HL-60 (cell line): Measurements from ENCODE around the gene AGBL4.

Experiments used
- CTCF ChIP-seq: IDR thresholded peaks from one replicate; pipeline ENCODE4 v1.5.1; 2011; ENCODE audit warnings: low read length, control low read depth, inconsistent platforms; ENCODE audit not compliant: insufficient read depth
- GABPA ChIP-seq: IDR thresholded peaks from 2 replicates; pipeline ENCODE4 v1.6.1; 2012; ENCODE audit warnings: low read depth
- POLR2AphosphoS5 ChIP-seq: IDR thresholded peaks from 2 replicates; pipeline ENCODE4 v1.6.1; 2012; ENCODE audit warnings: low read depth
- REST ChIP-seq: IDR thresholded peaks from 2 replicates; pipeline ENCODE4 v1.6.1; 2012; ENCODE audit warnings: low read depth; ENCODE audit not compliant: insufficient replicate concordance
- SPI1 ChIP-seq: IDR thresholded peaks from 2 replicates; pipeline ENCODE4 v1.6.1; 2012; ENCODE audit warnings: low read depth, mild to moderate bottlenecking, borderline replicate concordance

- TF ChIP-seq POLR2AphosphoS5 (no peak), CTCF (no peak), REST (no peak), GABPA (no peak), SPI1 (no peak)
Measured at GRCh38 chr1:49297783-49298182, 726.0 kb downstream of the AGBL4 start.
